TTC549 (cell line): ENCODE results near the gene AJAP1.

ENCODE experiments used
- FAIRE-seq: peaks from 2 replicates; lab custom pipeline; 2012; peaks lifted over from hg19 to GRCh38; lab: Jason Lieb, UNC

AJAP1 gene

DNA sequence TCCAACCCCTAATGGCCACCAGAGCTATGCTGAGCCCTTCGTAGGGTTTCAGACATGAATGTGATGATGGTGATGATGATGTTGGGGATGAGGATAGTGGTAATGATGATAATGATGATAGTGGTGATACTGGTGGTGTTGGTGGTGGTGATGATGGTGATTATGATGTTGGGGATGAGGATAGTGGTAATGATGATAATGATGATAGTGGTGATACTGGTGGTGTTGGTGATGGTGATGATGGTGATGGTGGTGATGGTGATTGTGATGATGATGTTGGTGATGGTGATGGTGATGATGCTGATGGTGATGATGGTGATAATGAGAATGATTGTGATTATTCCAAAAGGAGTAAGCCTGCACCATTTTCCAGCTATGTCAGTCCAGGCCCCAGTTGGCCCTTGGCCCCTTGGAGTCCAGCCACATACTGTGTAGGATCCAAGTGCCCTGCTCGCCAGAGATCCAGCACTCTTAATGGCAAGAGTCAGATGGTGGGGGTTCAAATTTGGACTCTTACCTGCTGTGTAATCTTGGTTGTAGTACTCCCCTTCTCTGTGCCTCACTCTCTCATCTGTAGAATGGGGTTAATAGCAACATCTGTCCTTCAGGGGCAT lies 28.3 kb downstream of the AJAP1 start:
- no peak for FAIRE-seq

GRCh38 chr1:4684136-4684535 lies 29.7 kb downstream of the AJAP1 start:
- no peak for FAIRE-seq

DNA sequence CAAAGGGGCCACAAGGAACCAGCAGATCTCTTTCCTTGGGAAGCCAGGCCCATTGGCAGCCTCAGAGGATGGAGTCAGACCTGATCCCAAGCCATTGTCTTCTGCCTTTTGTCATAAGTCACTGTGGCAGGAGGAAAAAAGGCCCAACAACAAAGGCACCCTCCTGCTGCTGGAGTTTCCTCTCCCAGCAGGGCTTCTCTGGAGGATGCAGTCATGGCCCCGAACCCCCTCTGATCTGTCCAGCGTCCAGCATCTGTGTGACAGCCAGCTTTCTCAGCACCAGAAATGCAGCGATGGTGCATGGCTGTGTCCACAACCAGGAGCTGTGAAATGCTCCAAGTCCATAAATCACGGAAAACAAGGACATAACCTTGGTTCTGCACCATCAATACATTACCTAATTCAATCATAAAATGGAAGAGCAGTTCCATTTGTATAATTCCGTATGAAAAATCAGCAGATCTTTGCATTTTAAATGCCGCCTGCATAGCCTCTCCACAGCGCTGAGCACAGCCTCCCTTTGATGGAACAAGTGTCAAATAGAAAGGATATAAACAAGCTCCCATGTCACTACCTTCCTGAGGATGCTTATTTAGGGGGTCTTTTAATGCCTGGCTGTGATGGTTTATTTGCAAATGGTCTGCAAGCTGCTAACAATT lies 30.6 kb downstream of the AJAP1 start:
- FAIRE-seq: no peak

DNA sequence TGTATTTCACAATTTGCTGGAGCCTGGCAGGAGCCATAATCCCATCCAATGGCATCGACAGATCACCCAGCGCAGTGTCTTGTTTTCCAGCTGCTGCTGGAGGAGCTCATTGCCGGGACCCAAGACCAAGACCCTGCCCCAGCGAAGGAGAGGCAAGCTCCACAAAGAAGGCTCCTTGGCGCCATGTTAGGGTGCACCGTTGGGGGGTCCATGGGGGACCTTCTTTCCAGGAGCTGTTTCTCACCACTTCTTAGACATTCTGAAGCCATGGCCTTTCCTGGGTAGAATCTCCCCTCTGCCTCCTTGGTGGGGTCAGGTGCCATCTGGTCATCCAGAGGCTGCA lies 31.1 kb downstream of the AJAP1 start:
- FAIRE-seq: no peak

DNA sequence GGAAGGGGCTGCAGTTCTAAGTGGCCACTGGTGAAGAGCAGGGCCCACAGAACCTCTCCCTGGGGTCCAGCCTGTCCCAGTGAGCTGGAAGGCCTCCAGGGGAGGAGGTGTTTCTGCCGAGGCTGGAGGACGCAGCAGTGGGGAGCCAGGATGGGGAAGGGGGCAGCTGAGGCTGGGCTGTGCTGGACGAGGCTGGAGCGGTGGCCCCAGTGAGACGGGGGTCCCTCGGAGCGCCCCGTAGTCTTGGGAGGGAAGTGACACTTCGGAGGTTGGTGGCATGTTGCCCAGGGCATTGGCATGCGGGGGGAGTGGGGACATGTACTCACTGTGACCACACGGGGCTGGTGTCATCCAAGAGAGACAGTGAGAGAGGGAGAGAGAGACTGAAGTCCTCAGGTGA lies 33.5 kb downstream of the AJAP1 start:
- FAIRE-seq: no peak

GRCh38 chr1:4689271-4689935 lies 35.0 kb downstream of the AJAP1 start:
- FAIRE-seq: no peak

DNA sequence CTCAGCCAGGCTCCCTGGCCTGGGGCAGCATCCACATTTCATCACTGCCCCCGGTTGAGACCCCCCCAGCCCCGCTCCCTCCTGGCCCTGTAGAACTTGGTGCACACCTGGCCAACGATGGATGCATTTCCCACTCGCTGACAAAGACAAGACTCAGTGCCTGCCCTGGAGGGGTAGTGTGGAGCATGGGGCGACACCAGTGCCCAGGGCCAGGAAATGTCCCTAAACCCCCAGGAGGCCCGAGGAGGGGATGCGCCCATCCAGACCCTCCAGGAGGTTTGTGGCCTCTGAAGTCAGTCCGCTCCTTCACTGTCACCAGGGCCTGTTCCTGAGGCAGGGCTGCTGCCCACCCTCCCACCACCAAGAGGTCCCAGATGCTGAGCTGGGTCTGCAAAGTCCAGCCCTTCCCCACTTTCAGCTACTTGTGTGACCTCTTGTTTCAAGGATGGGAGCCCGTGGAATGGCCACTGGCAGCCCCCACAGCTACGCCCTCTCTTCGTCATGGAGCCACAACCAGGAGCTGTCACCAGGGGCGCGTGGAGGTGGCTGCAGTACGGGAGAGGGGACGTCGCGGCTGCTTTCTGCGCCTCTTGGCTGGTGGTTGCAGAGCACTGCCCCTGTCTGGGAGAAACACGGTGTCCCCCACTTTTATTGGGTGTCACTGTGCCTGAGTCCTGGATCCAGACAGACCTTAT lies 35.7 kb downstream of the AJAP1 start:
- no peak for FAIRE-seq

DNA sequence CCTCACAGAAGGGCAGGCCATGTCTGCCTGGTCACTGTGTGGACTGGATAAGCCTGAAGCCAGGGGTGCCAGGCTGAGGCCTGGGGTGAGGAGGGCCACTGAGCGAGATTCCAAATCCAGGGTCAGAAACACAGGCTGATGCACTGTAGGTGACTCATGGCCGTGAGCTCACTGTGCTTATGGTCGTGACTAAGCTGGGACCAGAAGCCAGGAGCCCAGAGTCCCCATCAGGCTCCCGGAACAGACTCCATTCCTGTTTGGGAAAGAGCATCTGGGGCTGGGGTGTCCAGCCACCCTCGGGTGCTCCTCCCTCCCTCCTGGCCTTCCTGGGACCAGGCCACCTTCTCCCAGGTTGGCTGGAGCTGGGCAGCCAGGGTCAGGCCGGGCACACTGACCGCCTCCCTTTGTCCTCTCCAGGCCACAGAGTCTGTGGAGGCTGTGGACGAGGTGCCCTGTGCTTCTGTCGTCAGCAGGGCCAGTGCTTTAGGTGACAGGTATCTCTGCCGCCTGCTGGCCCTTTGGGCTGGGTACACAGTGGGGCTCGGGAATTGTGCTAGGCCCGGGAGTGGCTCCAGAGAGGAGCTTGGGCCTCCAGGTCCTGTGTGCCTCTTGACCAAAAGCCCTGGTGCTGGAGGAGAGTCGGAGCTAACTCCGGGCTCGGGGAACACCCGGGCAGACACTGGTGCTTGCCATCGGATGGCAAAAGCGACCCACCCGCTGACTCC lies 36.7 kb downstream of the AJAP1 start:
- FAIRE-seq: no peak

GRCh38 chr1:4691766-4692405 lies 37.5 kb downstream of the AJAP1 start:
- no peak for FAIRE-seq

- no peak for FAIRE-seq
These were observed 38.0 kb downstream of the AJAP1 start for GRCh38 chr1:4692437-4692836.

DNA sequence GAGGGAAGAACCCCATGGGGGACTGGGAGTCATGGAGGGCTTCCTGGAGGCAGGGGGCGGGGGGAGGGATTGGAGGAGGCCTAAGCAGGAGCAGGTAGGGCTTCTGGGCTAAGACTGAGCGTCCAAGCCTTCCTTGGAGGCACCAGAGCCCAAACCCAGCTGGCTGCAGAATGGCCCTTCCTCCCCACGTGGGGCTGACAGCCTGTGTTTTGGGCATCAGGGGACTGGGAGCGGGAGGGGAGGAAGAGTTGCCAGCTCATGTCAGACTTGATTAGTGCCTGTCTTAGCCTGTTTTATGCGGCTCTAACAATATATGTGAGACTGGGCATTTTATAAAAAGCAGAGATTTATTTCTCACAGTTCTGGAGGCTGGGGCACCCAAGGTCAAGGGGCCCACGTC lies 38.9 kb downstream of the AJAP1 start:
- no peak for FAIRE-seq

- no peak for FAIRE-seq
These were observed 39.5 kb downstream of the AJAP1 start for GRCh38 chr1:4693891-4694290.

- no peak for FAIRE-seq
These were observed 40.1 kb downstream of the AJAP1 start for GRCh38 chr1:4694492-4694891.

- FAIRE-seq: no peak
These were observed 40.8 kb downstream of the AJAP1 start for GRCh38 chr1:4695241-4695640.

DNA sequence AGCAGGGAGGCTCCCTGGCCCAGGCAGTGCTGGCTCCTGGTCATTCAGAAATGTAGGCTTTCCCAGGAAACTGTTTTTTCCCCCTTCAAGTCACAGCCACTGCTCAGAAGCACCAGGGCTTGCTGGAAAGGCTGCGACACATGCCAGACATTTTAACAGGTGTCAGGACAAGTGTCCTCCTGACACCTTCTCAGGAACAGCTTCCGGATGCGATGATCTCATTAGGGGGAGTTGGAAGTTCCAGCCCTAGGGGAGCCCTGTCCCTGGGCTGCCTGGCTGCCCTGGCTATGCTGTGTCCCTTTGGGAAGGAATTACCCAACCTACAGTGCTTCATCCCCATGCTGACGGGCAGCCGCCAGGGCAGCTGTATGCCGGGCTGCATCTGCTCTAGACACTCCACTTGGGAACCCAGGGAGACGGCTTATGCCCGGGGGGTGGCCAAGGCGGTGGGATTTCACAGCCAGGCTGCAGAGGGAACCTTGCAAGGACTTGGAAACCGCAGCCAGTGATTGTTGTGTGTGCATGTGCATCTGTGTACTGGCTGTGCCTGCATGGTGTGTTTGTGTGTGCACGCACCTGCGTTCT lies 41.8 kb downstream of the AJAP1 start:
- FAIRE-seq: no peak

DNA sequence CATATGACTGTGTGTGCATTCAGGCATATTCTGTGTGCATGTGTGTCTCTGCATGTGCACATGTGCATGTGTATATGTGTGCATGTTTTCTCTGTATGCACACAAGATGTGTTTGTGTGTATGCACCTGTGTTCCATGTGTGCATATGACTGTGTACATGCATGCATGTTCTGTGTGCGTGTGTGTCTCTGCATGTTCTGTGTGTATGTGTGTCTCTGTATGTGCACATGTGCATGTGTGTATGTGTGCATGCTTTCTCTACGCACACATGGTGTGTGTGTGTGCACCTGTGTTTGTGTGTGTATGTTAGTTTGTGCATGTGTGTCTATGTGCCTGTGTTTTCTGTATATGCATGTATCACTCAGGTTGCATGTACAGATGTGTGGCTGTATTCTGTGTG lies 42.3 kb downstream of the AJAP1 start:
- FAIRE-seq: no peak

DNA sequence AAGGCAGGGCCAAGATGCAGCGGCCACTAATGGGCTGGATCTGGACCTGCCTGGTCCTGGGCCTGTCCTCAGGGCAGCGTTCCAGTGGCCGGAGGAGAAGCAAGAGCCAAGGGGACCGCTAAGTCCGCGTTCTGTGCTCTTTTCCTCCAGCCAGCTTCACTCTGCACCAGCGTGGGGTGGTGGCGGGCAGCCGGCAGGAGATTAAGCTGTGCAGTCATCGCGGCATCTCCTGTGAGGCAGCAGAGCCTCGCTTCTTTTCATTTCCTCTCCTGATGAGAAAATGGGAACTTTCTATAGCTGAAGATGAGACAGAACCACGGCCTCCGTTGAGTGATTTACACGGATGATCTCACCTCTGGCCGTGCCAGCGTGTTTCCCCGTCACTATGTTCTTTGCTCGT lies 43.4 kb downstream of the AJAP1 start:
- FAIRE-seq: no peak

DNA sequence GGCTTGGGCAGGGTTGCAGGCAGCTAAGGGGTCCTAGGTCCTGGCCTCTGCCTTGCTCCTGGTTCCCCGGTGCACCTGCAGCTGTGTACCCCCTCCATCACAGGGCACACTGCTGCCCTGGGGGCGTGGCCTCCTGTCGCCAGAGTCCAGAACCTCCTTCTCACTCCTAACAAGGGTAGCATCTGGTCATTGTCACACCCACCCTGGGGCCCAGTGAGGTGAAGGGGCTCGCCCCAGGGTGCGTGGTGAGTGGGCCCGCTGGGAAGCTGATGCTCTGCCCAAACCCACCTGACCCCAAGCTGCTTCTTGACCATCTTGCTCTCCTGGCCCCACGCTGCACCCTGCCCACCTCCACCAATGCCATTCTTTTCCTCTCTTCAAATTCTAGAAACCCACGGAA lies 44.5 kb downstream of the AJAP1 start:
- FAIRE-seq: no peak

- FAIRE-seq: no peak
These were observed 45.2 kb downstream of the AJAP1 start for GRCh38 chr1:4699376-4700301.

DNA sequence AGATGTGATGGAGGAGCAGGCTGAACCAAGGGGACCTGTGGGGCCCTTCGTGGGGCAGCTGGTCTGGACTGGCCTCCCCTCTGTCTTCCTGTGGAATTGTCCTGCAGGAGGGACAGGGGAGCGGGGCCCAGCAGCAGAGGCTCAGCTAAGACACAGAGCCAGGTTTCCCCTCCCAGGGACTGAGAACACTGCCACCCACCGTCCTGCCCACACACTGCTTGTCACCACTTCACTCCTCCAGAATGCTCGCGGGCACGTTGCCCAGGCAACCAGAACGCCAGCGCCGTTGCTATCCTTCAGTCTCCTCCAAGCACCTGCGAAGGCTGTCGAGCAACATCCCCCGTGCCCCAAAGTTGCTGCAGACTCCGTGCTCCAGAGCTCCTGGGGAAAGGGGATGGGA lies 46.4 kb downstream of the AJAP1 start:
- no peak for FAIRE-seq

DNA sequence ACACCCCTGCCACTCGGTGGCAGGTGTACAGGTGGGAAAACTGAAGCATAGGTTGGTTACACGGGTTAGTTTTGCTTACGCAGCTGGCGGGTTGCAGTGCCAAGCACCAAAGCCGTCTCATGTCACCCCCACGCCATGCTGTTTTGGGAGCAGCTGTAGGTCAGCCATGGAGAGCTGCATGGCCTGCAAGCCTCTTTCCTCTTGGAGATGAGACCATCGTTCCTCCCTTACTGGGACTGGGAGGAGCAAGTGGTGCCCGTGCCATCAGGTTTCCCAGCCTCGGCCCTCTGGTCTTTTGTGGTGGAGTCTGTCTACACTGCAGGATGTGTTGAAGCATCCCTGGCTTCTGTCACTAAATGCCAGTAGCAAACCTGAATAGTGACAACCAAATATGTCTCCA lies 46.9 kb downstream of the AJAP1 start:
- no peak for FAIRE-seq
